Ovary (tissue), 9 donors: ENCODE results near the gene MAP3K9. TPM values are rescaled to one million over a fixed set of nuclear protein-coding genes. Genes with fewer than 3 reads are reported as not detected.

ENCODE experiments used
- DNase-seq, 5 donors: peaks; one replicate each; pipeline ENCODE4 v3.0.0-alpha.2; 2019 to 2020
- H3K27ac ChIP-seq, 2 donors: fragments of 200-600 bp; one replicate each; pipeline versions ENCODE4 v1.5.1 to v1.8.0; 2019 to 2022
- H3K27me3 ChIP-seq: fragments of 200-600 bp; one replicate; pipeline ENCODE4 v1.8.0; 2022
- H3K36me3 ChIP-seq: fragments of 200-600 bp; sonication (generic); one replicate; pipeline ENCODE4 v1.5.1; 2019
- H3K4me1 ChIP-seq: one replicate; pipeline ENCODE4 v1.8.1; 2013; ENCODE audit warnings: mild to moderate bottlenecking, moderate library complexity; ENCODE audit not compliant: insufficient read depth
- H3K4me3 ChIP-seq: fragments of 200-600 bp; sonication (generic); one replicate; pipeline ENCODE4 v1.5.1; 2017
- H3K9me3 ChIP-seq, 2 donors: fragments of 200-600 bp in 1 of 2; sonication (generic) in 1 of 2; one replicate each; pipeline versions ENCODE4 v1.5.1 to v1.8.1; 2013 to 2019; ENCODE audit warnings: mild to moderate bottlenecking in 1 of 2, moderate library complexity in 1 of 2
- EP300 ChIP-seq: sonication (generic); formaldehyde crosslinking; IDR thresholded peaks from one replicate; pipeline ENCODE4 v1.6.1; 2017; ENCODE audit warnings: antibody characterized with exemption
- POLR2A ChIP-seq: fragments of 450-650 bp; IDR thresholded peaks from one replicate; pipeline ENCODE4 v1.6.1; 2017; ENCODE audit warnings: antibody characterized with exemption, mild to moderate bottlenecking, moderate library complexity
- WGBS, 3 donors: extraction: QIAGEN DNeasy Blood & Tissue Kit in 1 of 3; methylation state at CpG; one replicate each; pipeline versions ENCODE4 v1.1.5 to v1.1.7; 2013 to 2017; 5-methylcytosine and 5-hydroxymethylcytosine counted together
- intact Hi-C, 4 donors: fragments of 100-400 bp; cut with DNase I; formaldehyde crosslinking; loops; one replicate each; pipeline versions ENCODE4 v1.11.0 to v1.15.1; 2022 to 2023
- polyA plus RNA-seq, 2 donors: library from polyadenylated mRNA; stranded (reverse); fragments of 200-250 nt in 1 of 2; fragments of 350-450 nt in 1 of 2; fragmentation: Illumina TruSeq in 1 of 2; extraction: RNeasy Lipid Tissue Mini Kit (QIAGEN cat#74804) in 1 of 2; gene quantifications; one replicate each; pipeline ENCODE4 v1.2.3, GENCODE V29; 2013 to 2014
- total RNA-seq, 7 donors: library from RNA; depleted of rRNA in 2 of 7; stranded (reverse); fragments of >200 nt in 2 of 7; fragmentation: NEBNext Ultra II Directional in 3 of 7; extraction: Animal tissue kit (Norgen Biotek cat#: 25700) in 3 of 7; gene quantifications; one replicate each; pipeline versions ENCODE4 v1.1.0 to v1.2.4, GENCODE V29; 2016 to 2023
- TF ChIP-seq, protein P1 (sequence below), 3 donors: fragments of 450-650 bp in 2 of 3; fragments of 200-600 bp in 1 of 3; IDR thresholded peaks; one replicate each; pipeline versions ENCODE4 v1.5.1 to v1.8.0; 2016 to 2022; ENCODE audit warnings: antibody characterized with exemption in 3 of 3, mild to moderate bottlenecking in 1 of 3
- donor health status: DM: no; HTN: no; CAD: no; lungs with moderate emphysema.
- donor health status: DM: no; HTN: no; CAD: no.
- donor health status: Bipolar disorder and iron deficiency.
- donor health status: DM: yes; HTN: yes; CAD: no.
- donor health status: DM: no; HTN: no; CAD: no.
- donor health status: DM: yes; HTN: yes; CAD: no.

MAP3K9 gene
- total and polyA plus RNA-seq, 9 donors = 0.80 to 3.7 (median 1.9) TPM

DNA sequence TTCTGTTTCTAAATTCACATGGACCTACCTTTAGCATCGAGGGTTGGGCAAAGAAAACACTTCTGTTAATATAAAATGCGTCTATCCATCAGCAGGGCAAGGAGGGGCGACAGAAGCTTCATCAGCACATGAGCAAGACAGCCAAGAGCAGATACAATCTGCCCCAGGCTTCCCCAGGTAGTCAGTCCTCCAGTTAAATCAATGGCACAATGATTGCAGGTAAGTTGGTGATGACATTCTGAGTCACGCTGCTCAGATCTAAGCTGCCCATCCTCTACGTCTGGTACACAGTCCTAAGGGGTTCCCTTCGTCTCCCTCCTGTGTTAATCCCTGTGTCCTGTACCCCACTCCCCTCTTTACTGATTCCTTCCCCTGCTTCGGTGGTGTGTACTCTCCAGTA lies 38.8 kb downstream of the MAP3K9 start:
- Histone ChIP-seq H3K9me3 (no peaks in the 10 kb centered on the region), H3K36me3 (no peaks in the 10 kb centered on the region), H3K27ac (no peak overlapping the region), H3K4me3 (no peak overlapping the region), H3K4me1 (no peaks in the 10 kb centered on the region), H3K27me3 (no peaks in the 10 kb centered on the region)
- no peak for DNase-seq
- intact Hi-C loops = no loop called here
- TF ChIP-seq EP300 = no peak
- TF ChIP-seq POLR2A = no peak
- TF ChIP-seq, protein P1, sequence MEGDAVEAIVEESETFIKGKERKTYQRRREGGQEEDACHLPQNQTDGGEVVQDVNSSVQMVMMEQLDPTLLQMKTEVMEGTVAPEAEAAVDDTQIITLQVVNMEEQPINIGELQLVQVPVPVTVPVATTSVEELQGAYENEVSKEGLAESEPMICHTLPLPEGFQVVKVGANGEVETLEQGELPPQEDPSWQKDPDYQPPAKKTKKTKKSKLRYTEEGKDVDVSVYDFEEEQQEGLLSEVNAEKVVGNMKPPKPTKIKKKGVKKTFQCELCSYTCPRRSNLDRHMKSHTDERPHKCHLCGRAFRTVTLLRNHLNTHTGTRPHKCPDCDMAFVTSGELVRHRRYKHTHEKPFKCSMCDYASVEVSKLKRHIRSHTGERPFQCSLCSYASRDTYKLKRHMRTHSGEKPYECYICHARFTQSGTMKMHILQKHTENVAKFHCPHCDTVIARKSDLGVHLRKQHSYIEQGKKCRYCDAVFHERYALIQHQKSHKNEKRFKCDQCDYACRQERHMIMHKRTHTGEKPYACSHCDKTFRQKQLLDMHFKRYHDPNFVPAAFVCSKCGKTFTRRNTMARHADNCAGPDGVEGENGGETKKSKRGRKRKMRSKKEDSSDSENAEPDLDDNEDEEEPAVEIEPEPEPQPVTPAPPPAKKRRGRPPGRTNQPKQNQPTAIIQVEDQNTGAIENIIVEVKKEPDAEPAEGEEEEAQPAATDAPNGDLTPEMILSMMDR (IDR thresholded peaks at IDR 0.05) = no peak
- 40 to 64% (median 53%) methylated on average over 7 of the region's 7 CpGs for WGBS, 3 donors

DNA sequence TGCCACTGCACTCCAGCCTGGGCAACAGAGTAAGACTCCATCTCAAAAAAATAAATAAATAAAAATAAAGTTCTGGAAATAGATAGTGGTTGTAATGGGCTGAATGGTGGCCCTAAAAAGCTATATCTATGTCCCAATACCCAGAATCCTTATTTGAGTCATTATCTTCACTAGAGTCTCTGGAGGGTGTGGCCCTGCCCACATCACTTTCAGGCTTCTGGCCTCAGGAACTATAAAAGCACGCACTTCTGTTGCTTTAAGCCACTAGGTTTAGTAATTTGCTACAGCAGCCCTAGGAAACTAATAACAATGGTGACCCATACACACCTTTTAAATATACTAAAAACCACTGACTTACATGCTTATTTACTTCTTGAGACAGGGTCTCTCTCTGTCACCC lies 49.9 kb downstream of the MAP3K9 start:
- no peak overlapping the region for H3K4me3 ChIP-seq
- no peak overlapping the region for H3K27ac ChIP-seq
- H3K36me3 ChIP-seq = no peaks in the 10 kb centered on the region
- intact Hi-C loops = no loop called here
- H3K9me3 ChIP-seq = no peaks in the 10 kb centered on the region
- DNase-seq = no peak
- WGBS, 3 donors = 91 to 97% (median 96%) methylated on average over 1 of the region's 1 CpG
- H3K4me1 ChIP-seq = no peaks in the 10 kb centered on the region
- H3K27me3 ChIP-seq = no peaks in the 10 kb centered on the region
- TF ChIP-seq, protein P1 (IDR thresholded peaks at IDR 0.05) = no peak
- TF ChIP-seq EP300 (no peak), POLR2A (no peak)

DNA sequence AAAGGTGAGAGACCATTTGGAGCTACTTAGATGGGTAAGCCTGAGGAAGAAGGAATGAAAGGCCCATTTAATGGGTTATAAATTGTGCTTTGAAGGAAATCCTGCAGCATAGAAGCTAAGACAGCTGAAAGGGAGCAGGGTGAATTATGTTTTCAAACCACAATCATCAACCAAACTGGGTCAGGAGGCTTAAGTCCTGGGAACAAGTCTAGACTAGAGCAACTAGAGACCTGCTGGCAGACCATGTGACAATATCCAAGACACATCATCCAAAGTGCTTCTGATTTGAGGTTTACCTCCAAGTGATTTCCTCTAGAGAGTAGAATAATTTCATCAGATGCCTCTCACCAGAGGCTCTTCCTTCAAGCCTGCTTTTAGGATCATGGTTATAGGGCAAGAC lies 53.7 kb downstream of the MAP3K9 start:
- no peak for TF ChIP-seq POLR2A
- TF ChIP-seq, protein P1 (IDR thresholded peaks at IDR 0.05) = no peak
- no peak for TF ChIP-seq EP300
- Histone ChIP-seq H3K27me3 (no peaks in the 10 kb centered on the region), H3K4me3 (no peak overlapping the region), H3K36me3 (no peaks in the 10 kb centered on the region), H3K4me1 (no peaks in the 10 kb centered on the region), H3K27ac (no peak overlapping the region), H3K9me3 (no peaks in the 10 kb centered on the region)
- DNase-seq = no peak
- intact Hi-C loops = no loop called here

DNA sequence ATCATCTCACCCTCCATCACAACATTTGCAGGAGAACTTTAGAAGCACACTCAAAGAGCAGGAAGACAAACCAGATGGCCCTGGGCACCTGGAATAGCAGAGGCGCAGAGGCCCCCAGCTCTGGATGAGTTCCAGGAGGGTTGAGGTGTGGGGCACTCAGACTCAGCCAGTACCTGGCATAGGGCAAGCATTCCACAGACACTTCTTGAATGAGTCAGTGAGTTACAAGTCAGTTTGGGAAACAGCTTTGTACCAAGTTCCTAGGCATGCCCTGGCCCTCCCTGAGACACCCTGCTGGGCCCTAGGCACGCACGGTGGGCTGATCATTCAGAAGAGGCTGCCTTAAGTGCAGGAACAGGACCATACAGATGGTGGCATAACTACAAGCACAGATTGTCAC lies 54.3 kb downstream of the MAP3K9 start:
- DNase-seq = no peak
- no peak overlapping the region for H3K27ac ChIP-seq
- no peak overlapping the region for H3K4me3 ChIP-seq
- TF ChIP-seq POLR2A = no peak
- TF ChIP-seq, protein P1 (IDR thresholded peaks at IDR 0.05) = no peak
- no peak for TF ChIP-seq EP300
- H3K27me3 ChIP-seq = no peaks in the 10 kb centered on the region
- no peaks in the 10 kb centered on the region for H3K9me3 ChIP-seq
- WGBS, 3 donors = 70 to 88% (median 80%) methylated on average over 3 of the region's 3 CpGs
- H3K4me1 ChIP-seq = no peaks in the 10 kb centered on the region
- intact Hi-C loops = no loop called here
- no peaks in the 10 kb centered on the region for H3K36me3 ChIP-seq

DNA sequence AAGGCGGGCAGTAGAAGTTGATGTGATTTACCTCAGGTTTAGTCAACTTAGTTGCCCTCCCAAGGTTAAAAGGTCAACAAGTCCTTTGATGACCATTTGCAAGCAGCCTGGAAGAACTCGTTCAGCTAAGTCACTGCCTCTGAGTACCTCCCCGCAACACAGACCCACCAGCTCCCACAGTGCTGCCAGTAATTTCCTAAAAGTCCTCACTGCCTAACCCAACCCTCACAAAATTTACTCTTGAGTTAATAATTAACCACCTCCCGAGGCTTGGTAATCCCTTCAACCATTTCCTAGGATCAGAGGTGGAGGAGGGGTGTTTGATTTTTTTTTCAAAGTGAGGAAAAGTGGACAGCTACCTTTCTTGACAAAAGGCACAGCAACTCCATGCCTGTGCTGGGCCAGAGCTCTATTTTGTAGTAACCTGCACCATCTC lies 55.8 kb downstream of the MAP3K9 start:
- Histone ChIP-seq H3K27ac (no peak overlapping the region), H3K4me3 (no peak overlapping the region), H3K4me1 (no peaks in the 10 kb centered on the region), H3K9me3 (no peaks in the 10 kb centered on the region), H3K36me3 (no peaks in the 10 kb centered on the region), H3K27me3 (no peaks in the 10 kb centered on the region)
- WGBS, 3 donors = 71 to 77% (median 71%) methylated on average over 4 of the region's 4 CpGs
- intact Hi-C loops = no loop called here
- DNase-seq = no peak
- TF ChIP-seq EP300 (no peak), POLR2A (no peak)
- TF ChIP-seq, protein P1 (IDR thresholded peaks at IDR 0.05) = no peak
